Uterus (tissue), 4 donors: ENCODE measurements around the gene SDC3. TPM values are rescaled to one million over a fixed set of nuclear protein-coding genes. Genes with fewer than 3 reads are reported as not detected.
"Not testable (repeated sequence)": the region's sequence is repeated elsewhere in the genome, so short reads cannot be mapped to it uniquely, and the experiment has no call there.

ENCODE experiments used
- DNase-seq, 2 donors: peaks; one replicate each; pipeline ENCODE4 v3.0.0-alpha.2; 2019 to 2020
- H3K27ac ChIP-seq, 2 donors: fragments of 200-600 bp; sonication (generic); 1 replicate in 1 of 2; 2 replicates in 1 of 2; pipeline ENCODE4 v1.5.1; 2016 to 2018
- H3K27me3 ChIP-seq, 2 donors: fragments of 200-600 bp; sonication (generic); one replicate each; pipeline ENCODE4 v1.5.1; 2018 to 2019; ENCODE audit warnings: control low read depth in 1 of 2
- H3K36me3 ChIP-seq, 2 donors: fragments of 200-600 bp; sonication (generic); one replicate each; pipeline ENCODE4 v1.5.1; 2019; ENCODE audit warnings: control low read depth in 1 of 2
- H3K4me1 ChIP-seq, 2 donors: fragments of 200-600 bp; sonication (generic); one replicate each; pipeline ENCODE4 v1.5.1; 2018 to 2019; ENCODE audit warnings: control low read depth in 1 of 2
- H3K4me3 ChIP-seq, 2 donors: fragments of 200-600 bp; sonication (generic); 1 replicate in 1 of 2; 2 replicates in 1 of 2; pipeline ENCODE4 v1.5.1; 2018 to 2019; ENCODE audit warnings: mild to moderate bottlenecking in 1 of 2
- H3K9me3 ChIP-seq, 2 donors: fragments of 200-600 bp; sonication (generic); one replicate each; pipeline ENCODE4 v1.5.1; 2019; ENCODE audit warnings: control low read depth in 1 of 2
- CTCF ChIP-seq, 4 experiments: fragments of 200-600 bp in 2 of 4; fragments of 450-650 bp in 2 of 4; sonication (generic) in 2 of 4; IDR thresholded peaks; one replicate each; pipeline ENCODE4 v1.5.1; 2016 to 2019; ENCODE audit warnings: antibody characterized with exemption in 4 of 4, mild to moderate bottlenecking in 2 of 4, moderate library complexity in 1 of 4
- POLR2A ChIP-seq, 2 donors: fragments of 450-650 bp; IDR thresholded peaks; one replicate each; pipeline ENCODE4 v1.6.1; 2016; ENCODE audit warnings: antibody characterized with exemption in 2 of 2, mild to moderate bottlenecking in 1 of 2, moderate library complexity in 1 of 2
- intact Hi-C: fragments of 100-400 bp; cut with DNase I; formaldehyde crosslinking; loops from one replicate; pipeline ENCODE4 v1.15.1; 2023; ENCODE audit warnings: low total_unique reads
- total RNA-seq, 4 donors: library from RNA; depleted of rRNA in 3 of 4; stranded (reverse); fragments of >200 nt in 3 of 4; gene quantifications; one replicate each; pipeline versions ENCODE4 v1.1.0 to v1.2.4, GENCODE V29; 2014 to 2023
- donor health status: DM: yes; HTN: yes; CAD: no.

SDC3 gene
- total RNA-seq, 4 donors from 2014 or later: 12.4 to 38.3 (median 30.5) TPM

DNA sequence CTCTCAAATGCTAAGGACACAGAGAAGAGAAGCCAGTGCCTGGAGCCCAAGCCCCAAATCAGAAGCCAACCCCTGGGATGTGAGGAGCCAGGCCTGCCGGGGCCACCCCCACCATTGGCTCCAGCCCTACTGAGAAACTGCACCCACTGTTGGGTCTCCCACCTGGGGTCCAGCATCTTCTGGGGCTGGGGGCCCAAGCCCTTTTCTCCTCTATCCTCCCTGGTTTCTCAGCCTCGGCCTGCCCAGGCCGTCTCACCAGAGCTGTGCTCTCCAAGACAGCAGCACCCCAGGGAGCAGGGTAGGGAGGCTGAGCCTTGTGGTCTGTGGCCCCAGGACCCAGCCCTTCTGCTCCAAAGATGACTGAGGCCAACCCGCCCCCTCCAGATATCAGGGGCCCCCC, 37.9 kb downstream of the SDC3 start:
- Histone ChIP-seq H3K9me3 (no peaks in the 10 kb centered on the region), H3K4me3 (no peak overlapping the region), H3K36me3 (no peaks in the 10 kb centered on the region), H3K27ac (no peak overlapping the region), H3K27me3 (no peaks in the 10 kb centered on the region), H3K4me1 (no peaks in the 10 kb centered on the region)
- intact Hi-C loops: no loop called here
- TF ChIP-seq CTCF (IDR thresholded peaks at IDR 0.05): no peak
- no peak for DNase-seq

GRCh38 chr1:30870035-30870434, 38.5 kb downstream of the SDC3 start:
- H3K27ac ChIP-seq: no peak overlapping the region
- no peak for TF ChIP-seq CTCF (IDR thresholded peaks at IDR 0.05)
- no peak for TF ChIP-seq POLR2A (IDR thresholded peaks at IDR 0.05)
- intact Hi-C loops: no loop called here
- no peaks in the 10 kb centered on the region for H3K27me3 ChIP-seq
- H3K9me3 ChIP-seq: no peaks in the 10 kb centered on the region
- H3K4me1 ChIP-seq: no peaks in the 10 kb centered on the region
- no peak overlapping the region for H3K4me3 ChIP-seq
- DNase-seq: no peak
- no peaks in the 10 kb centered on the region for H3K36me3 ChIP-seq

GRCh38 chr1:30868833-30869435, 39.6 kb downstream of the SDC3 start:
- H3K9me3 ChIP-seq: no peaks in the 10 kb centered on the region
- no peak for DNase-seq
- intact Hi-C loops: no loop called here
- H3K36me3 ChIP-seq: no peaks in the 10 kb centered on the region
- H3K27ac ChIP-seq: no peak overlapping the region
- no peak overlapping the region for H3K4me3 ChIP-seq
- TF ChIP-seq POLR2A (IDR thresholded peaks at IDR 0.05) (no peak), CTCF (IDR thresholded peaks at IDR 0.05) (no peak)
- H3K4me1 ChIP-seq: no peaks in the 10 kb centered on the region
- H3K27me3 ChIP-seq: no peaks in the 10 kb centered on the region

- DNase-seq, intact Hi-C loops: not testable (repeated sequence)
These were observed 40.5 kb downstream of the SDC3 start for GRCh38 chr1:30868057-30868456.

DNA sequence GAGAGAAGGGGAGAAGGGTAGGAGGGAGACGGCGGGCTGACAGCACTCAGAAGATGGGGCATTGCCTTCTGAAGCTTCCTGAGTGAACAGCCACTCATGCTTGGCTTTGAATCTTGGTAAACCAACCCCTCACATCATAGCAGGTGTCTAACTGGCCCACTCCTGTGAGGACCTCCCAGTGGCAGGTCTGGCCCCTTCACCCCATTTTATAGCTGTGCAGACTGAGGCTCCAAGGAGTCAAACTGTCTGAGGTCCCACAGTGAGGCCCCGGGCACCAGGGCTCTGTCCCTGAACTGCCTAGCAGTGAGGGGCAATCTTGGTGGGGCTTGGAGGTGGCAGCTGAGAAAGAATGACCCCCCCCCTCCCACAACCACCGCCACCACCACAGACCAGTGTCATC, 41.0 kb downstream of the SDC3 start:
- no peak overlapping the region for H3K4me3 ChIP-seq
- H3K27ac ChIP-seq: no peak overlapping the region
- H3K4me1 ChIP-seq: no peaks in the 10 kb centered on the region
- H3K36me3 ChIP-seq: no peaks in the 10 kb centered on the region
- intact Hi-C loops: no loop called here
- no peak for TF ChIP-seq POLR2A (IDR thresholded peaks at IDR 0.05)
- no peak for TF ChIP-seq CTCF (IDR thresholded peaks at IDR 0.05)
- no peak for DNase-seq
- no peaks in the 10 kb centered on the region for H3K9me3 ChIP-seq
- H3K27me3 ChIP-seq: no peaks in the 10 kb centered on the region

More at GRCh38 chr1:30868057-30868456, 40.5 kb downstream of the SDC3 start:
- not testable (repeated sequence) for H3K4me1 ChIP-seq, H3K27ac ChIP-seq, H3K4me3 ChIP-seq, H3K9me3 ChIP-seq, H3K36me3 ChIP-seq, H3K27me3 ChIP-seq

DNA sequence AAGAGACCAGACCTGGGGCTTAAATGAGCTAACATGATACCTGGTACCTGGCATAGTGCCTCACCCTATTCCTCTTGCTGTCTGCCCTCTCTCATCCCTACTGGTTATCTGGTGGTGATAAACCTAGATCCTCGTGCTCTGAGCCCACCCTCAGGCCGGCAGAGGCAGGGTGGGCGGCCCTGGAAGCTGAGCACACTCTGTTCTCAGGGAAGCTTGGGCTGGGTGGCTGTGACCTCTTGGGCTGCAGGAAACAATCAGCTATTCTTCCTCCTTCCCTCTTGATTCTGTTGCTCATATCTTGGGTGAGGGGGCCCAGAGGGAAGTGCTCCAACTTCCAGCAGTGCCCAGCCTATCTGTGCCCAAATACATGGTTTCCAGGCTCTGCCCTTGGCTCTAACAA, 42.0 kb downstream of the SDC3 start:
- Histone ChIP-seq H3K4me1 (no peaks in the 10 kb centered on the region), H3K27me3 (no peaks in the 10 kb centered on the region), H3K36me3 (no peaks in the 10 kb centered on the region), H3K9me3 (no peaks in the 10 kb centered on the region), H3K27ac (no peak overlapping the region), H3K4me3 (no peak overlapping the region)
- intact Hi-C loops: no loop called here
- DNase-seq: no peak
- no peak for TF ChIP-seq POLR2A (IDR thresholded peaks at IDR 0.05)
- no peak for TF ChIP-seq CTCF (IDR thresholded peaks at IDR 0.05)
